T47D (cell line): ENCODE measurements around the gene APBA1.
"Not testable (repeated sequence)": the region's sequence is repeated elsewhere in the genome, so short reads cannot be mapped to it uniquely, and the experiment has no call there.

Experiments
- DNase-seq, 2 experiments: peaks; one replicate each; pipeline versions ENCODE4 v3.0.0 to v3.0.0-alpha.2; 2011 to 2012; ENCODE audit warnings: low read depth in 1 of 2, low spot score in 1 of 2
- JUND ChIP-seq: IDR thresholded peaks from 2 replicates; pipeline ENCODE4 v1.6.1; 2012; ENCODE audit warnings: low read depth
- in situ Hi-C: cut with HindIII; loops from 2 replicates; pipeline ENCODE4 v1.10.0; 2016; ENCODE audit warnings: low sequenced_read_pairs, low pct_unique_long_range_greater_than_20kb

Gene APBA1

DNA sequence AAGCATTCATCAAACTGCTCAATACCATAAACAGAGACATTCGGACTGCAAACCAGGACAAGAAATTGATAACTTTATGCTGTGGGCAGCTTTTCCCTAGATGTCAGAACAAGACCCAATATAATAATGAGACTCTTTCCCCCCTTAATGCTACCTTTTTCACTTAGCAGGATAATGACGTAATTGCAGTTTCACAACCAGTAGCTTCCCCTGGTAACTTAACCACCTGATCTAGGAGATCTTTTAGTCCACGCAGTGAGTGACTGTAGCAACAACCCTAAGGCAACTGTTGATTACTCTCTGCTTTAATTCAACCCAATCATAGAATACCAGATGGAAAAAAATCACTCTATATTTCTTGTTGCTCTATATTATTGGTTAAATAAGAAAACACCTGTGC, 56.3 kb downstream of the APBA1 start:
- in situ Hi-C loops: no loop called here
- no peak for TF ChIP-seq JUND
- no peak for DNase-seq

DNA sequence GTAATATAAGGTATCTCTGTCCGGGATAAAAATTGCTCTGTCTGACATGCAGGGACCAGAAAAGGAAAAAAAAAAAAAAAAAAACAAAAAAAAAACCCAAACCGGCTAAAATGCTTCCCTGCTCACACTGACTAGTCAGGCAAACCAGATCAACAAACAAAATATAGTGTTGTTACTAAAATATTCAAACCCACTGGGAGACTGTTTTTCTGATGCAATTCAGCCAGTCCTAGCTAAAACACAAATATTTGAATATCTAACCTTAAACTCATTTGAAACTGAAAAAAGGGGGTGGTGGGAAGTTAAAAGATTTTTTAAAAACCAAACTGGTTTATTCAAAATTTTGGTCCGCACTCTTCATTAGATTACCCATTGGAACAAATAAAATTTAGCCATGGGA, 61.0 kb downstream of the APBA1 start:
- in situ Hi-C loops: no loop called here
- no peak for DNase-seq
- no peak for TF ChIP-seq JUND

- in situ Hi-C loops: no loop called here
- no peak for DNase-seq
- TF ChIP-seq JUND: no peak
These were observed 63.0 kb downstream of the APBA1 start for GRCh38 chr9:69609156-69609555.

GRCh38 chr9:69606089-69606488, 66.1 kb downstream of the APBA1 start:
- DNase-seq: no peak
- in situ Hi-C loops: no loop called here
- no peak for TF ChIP-seq JUND

GRCh38 chr9:69605406-69605805, 66.8 kb downstream of the APBA1 start:
- TF ChIP-seq JUND: no peak
- in situ Hi-C loops: no loop called here
- DNase-seq: no peak

GRCh38 chr9:69604568-69605219, 67.5 kb downstream of the APBA1 start:
- no peak for DNase-seq
- no peak for TF ChIP-seq JUND
- in situ Hi-C loops: no loop called here

GRCh38 chr9:69603656-69604055, 68.5 kb downstream of the APBA1 start:
- in situ Hi-C loops: no loop called here
- no peak for DNase-seq
- TF ChIP-seq JUND: no peak

DNA sequence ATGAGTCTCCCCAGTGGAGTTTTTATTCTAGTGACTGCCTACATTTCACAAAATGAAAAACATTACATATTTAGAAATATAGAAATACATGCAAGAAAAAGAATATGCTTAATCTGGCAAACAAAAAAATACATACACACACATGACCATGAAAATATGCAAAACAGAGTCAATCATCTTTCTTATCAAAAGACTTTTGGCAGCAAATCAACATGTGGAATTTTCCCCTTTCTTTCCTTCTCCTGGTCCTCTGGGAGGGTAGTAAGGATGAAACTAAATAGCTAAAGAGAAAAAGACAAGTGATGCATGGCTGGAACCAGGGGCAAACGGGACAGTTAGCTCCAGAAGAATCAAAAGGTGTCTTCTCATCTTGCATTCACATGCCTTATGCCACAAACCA, 69.4 kb downstream of the APBA1 start:
- TF ChIP-seq JUND: no peak
- in situ Hi-C loops: no loop called here
- no peak for DNase-seq

DNA sequence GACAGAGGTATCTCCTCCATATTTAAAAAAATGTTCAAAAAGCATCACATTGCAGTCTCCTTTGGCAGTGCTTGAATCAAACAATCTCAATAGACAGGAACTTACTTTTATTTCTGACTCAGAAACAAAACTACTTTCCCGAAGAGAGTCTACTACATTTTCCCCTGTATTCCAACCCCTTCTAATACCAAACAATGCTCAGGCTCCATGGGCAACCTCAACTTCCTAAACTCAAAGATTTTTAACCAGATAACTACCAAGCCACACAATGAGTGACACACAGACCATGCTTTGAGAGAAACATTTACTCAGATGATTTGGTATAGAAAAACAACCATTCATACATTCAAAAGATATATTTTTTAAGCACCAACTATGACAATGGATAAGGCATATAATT, 70.5 kb downstream of the APBA1 start:
- TF ChIP-seq JUND: no peak
- DNase-seq: no peak
- in situ Hi-C loops: no loop called here

DNA sequence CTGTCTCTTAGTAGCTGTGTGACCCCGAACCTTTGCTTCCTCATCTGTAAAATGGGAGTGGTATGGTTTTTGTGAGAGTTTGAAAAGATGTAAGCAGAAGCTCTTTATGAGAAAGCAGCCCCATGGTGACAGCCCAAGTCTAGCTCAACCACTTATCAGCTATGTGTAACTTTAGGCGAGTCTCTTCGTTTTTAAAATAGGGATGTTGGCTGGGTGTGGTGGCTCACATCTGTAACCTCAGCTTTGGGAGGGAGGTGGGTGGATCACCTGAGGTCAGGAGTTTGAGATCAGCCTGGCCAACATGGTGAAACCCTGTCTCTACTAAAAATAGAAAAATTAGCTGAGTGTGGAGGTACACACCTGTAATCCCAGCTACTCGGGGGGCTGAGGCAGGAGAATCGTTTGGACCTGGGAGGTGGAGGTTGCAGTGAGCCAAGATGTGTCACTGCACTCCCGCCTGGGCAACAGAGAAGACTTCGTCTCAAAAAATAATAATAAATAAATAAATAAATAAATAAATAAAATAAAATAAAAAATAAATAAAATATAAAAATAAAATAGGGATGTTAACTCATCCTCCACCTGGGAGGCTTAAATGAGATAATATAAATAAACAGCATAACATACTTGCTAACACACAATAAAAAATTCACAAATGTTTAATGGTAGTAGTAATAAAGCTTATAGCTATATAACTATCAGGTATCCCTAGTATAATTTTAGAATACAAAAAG, 71.7 kb downstream of the APBA1 start:
- in situ Hi-C loops: no loop called here
- DNase-seq: no peak
- no peak for TF ChIP-seq JUND

DNA sequence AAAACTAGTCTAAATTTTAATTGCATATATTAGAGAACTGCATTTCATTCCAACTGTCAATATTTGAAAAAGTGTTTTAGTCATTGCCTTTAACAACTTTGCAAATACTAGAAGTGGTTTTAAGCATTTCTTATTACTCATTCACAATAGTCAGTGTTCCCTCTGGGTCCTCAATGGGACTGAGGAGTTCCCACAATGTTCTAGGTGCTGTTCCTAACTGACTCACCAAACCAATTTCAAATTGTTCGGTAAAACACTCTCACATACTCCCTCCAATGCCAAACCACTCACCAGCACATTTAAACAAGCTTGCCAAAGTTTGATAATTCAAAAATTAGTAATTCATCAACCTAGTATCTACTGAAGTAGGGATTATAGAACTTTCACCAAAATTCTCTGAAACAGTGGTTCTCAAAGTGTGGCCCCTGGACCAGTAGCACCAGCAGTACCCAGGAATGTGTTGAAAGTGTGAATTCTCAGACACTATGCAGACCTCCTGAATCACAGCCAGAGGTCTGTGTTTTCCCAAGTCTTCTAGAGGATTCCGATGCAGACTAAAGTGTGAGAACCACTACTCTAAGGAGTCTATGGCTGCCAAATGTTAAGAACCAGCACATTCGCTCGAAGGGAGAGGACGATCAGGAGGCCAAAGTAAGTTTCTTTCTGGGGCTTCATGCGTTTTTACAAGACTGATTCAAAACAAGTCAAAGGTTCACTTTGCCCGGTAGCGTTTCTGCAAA, 72.8 kb downstream of the APBA1 start:
- no peak for TF ChIP-seq JUND
- in situ Hi-C loops: no loop called here
- DNase-seq: no peak

DNA sequence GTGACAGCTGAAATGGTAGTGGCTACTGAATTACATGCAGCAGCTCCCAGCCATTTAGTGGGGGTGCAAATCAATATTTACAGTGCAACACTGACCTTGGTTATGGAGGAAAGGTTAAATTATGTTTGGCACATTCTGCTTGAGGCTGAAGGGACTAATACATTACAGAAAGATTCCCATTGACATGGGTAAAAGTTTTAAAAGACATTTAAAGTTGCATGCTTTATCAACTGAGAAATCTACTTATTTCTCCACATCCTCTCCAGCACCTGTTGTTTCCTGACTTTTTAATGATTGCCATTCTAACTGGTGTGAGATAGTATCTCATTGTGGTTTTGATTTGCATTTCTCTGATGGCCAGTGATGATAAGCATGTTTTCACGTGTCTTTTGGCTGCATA, 75.3 kb downstream of the APBA1 start:
- in situ Hi-C loops, DNase-seq: not testable (repeated sequence)

DNA sequence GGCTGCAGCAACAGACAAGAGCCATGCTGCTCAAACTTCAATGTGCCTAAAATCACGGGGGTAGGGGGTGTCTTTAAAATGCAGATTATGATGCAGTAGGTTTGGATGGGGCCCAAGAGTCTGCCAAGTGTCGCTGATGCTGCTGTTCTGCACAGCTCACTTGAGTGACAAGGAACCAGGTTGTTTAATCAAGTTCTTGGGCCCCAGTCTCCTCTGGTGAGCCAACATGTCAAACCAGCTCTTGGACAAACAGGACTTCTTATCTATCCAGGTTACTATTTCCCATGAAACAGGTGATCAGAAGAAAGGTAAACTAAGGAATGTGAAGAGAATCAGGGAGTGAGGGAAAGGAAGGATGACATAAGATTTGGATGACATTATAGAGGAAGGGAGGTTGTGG, 78.0 kb downstream of the APBA1 start:
- TF ChIP-seq JUND: no peak
- DNase-seq: no peak
- in situ Hi-C loops: no loop called here

GRCh38 chr9:69593756-69594155, 78.4 kb downstream of the APBA1 start:
- no peak for TF ChIP-seq JUND
- in situ Hi-C loops: no loop called here
- no peak for DNase-seq
